ENCODE measurements around the gene RGS1.

The RGS1 gene, protein sequence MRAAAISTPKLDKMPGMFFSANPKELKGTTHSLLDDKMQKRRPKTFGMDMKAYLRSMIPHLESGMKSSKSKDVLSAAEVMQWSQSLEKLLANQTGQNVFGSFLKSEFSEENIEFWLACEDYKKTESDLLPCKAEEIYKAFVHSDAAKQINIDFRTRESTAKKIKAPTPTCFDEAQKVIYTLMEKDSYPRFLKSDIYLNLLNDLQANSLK

DNA sequence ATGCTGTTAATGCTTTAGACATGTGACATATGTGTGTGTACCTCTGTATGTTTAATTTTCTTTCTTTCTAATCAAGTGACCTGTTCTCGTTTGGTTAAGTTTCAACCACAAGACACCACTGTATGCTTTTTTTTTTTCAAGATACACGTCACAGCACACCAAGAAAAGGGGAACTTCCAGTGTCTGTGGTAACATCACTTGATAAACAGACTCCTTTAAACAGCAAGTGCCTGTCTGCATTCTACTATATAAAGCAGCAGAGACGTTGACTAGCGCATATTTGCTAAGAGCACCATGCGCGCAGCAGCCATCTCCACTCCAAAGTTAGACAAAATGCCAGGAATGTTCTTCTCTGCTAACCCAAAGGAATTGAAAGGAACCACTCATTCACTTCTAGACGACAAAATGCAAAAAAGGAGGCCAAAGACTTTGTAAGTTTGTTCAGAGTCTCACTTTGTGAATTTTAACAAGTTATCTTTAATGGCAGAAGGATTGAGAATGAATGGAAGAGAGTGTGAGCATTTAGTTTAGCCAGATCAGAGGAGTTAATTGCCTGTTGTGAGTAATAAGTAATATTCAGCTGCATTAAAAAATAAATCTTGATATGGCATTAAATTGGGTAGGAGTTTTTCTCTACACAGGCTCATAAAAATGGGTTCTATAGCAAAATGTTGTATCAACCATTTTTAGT, at the start of gene RGS1:
Gene RGS1 (plus strand): TSS at position 275 of the 691 bp plus-strand sequence. CDS start 20 bp downstream, at position 295.
- peak; percentile 32 for DNase-seq

DNA sequence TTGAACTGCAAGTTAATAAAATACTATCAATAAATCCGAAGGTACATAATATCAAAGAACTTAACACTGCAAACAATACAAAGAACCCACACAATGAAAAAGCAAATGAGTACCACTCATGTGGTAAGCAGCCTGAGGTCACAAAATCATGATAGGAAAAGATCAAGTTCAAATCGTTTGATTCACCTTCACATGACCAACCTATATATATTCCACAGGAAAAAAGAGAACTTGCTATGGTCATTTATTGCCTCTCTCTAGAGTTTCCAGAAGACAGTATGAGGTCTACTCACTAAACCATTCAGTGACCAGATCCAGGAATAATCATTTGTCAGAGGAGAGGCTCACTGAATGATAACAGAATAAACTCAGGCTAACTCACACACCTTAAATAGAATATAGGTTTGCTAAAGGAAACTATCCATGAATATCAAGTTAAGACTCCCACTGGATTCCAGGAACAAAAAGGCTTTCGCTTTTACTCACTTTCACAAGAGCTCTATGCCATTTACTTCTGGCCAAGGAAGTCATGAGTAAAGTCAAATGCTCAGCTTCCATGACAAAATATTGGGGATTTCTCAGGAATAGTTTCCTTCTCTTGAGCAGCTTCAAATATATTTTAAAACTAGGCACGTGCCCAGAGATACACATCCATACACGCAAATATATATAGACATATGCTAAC, 48.3 kb upstream of the RGS1 start:
- no peak for DNase-seq

DNA sequence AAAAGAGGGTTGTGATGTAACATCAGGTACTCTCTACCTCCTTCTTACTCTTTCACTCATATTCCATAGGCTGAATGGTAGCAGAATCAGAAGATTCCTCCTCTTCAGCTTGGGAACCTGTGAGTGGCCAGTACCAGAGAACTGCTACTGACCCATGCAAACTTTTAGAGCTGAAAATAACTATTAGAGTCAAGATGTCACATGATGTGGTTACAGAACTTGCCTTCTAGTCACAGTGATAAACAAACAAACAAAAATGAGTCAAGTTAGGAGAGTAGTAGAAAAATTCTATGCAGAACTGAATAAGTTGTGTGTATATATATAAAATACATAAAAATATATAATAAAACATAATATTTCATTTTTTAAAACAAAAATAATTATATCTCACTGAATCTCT, 47.6 kb upstream of the RGS1 start:
- DNase-seq: no peak

DNA sequence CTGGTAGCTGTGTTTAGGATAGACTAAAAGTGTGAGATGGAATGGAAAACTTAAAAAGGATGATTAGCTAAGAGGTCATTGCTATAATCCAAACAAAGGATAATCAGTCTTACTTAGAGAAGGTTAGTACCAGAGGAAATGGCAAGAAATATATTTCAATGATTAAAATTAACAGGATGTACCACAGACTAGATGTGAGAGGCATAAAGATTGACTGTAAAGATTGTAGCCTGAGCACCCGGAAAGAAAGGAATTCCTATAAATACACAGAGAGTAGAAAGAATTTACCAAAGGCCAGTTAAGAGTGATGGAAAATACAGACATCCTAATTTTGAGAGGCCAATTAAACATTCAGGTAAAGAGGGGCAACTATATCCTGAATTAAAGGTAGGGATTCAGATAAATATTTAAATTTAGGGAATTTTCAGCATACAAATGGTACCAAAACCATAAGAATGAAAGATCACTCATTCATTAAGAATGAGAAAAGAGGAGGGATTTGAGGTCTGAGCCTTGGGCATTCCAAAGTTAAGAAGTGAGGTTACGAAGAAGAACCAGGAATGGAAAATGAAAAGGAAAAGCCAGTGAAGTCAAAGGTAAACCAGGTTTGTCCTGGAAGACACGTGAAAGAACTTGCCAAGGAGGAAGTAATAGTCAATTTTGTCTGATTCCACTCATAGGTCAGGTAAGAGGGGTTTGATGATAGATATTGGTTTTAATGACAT, 46.4 kb upstream of the RGS1 start:
- DNase-seq: no peak

DNA sequence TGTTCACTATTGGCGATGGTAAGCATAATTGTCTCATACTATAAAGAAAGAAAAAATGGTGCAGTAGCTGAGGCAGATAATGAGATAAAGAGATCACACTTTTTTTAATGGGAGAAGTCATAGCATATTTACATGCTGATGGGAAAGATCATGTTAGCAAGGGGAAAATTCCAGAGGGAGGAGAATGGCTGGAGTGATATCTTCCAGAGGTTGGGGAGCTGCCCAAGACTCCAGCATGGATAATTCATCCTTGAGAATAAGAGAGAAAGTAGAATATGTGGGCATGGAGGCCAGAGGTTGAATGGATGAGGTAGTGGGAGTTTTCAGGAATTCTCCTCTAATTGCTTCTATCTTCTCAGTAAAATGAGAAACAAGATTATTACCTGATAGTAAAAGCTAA, 45.8 kb upstream of the RGS1 start:
- no peak for DNase-seq

DNA sequence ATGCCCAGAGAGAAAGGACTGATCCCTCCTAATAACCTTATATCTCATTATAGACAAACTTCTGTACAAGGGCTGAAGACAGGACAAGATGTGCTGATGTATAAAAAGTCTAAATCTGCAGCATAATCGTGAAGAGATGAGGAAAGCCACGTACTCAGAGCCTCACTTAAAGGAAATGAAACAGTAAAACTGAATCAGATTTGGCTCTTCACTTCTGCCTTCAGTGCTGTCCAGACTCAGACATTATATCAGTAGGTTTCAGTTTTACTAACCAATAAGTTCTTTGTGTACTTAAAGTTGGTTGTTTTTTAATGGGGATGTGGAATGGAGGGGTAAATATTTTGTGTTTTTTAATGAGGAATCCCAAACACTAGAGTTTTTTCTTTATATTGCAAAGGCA, 45.3 kb upstream of the RGS1 start:
- no peak for DNase-seq

DNA sequence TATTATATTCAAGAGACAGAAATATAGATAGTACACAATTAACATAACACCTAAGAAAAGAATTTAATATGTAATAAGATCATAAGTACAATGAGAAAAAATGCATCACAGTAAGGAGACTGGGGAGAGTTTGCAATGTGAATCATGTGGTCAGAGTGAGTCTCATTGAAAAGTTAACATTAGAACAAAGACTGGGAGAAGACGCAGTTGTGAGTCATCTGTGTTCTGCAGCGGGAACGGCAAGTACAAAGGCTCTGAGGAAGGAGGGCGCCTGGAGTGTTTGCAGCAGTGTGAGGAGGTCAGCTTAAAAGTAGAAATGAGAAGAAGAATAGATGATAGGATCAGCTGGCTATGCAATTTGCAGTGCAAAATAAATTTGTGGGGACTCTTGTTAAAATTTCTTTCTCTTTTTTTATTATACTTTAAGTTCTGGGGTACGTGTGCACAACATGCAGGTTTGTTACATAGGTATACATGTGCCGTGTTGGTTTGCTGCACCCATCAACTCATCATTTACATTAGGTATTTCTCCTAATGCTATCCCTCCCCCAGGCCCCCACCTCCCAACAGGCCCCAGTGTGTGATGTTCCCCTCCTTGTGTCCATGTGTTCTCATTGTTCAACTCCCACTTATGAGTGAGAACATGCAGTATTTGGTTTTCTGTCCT, 44.4 kb upstream of the RGS1 start:
- peak; percentile 49 for DNase-seq

DNA sequence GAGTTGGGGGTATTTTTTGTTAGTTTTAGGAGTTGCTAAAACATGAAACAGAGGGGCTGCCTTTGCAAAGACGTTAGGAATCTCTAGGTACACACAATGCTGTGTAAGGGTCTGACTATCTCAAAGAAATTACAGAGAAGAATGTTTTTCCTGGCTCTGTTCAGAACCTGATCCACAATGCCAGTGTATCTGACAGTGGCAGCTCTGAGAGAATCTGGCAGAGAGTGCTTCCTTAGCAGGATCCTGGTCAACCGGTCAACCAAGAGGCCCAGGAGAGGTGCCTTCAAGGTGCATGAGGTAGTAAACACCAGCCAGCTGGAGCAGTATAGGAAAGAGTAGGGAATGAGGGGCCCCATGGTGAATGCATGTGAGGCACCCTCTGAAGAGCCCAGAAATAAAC, 40.9 kb upstream of the RGS1 start:
- no peak for DNase-seq

DNA sequence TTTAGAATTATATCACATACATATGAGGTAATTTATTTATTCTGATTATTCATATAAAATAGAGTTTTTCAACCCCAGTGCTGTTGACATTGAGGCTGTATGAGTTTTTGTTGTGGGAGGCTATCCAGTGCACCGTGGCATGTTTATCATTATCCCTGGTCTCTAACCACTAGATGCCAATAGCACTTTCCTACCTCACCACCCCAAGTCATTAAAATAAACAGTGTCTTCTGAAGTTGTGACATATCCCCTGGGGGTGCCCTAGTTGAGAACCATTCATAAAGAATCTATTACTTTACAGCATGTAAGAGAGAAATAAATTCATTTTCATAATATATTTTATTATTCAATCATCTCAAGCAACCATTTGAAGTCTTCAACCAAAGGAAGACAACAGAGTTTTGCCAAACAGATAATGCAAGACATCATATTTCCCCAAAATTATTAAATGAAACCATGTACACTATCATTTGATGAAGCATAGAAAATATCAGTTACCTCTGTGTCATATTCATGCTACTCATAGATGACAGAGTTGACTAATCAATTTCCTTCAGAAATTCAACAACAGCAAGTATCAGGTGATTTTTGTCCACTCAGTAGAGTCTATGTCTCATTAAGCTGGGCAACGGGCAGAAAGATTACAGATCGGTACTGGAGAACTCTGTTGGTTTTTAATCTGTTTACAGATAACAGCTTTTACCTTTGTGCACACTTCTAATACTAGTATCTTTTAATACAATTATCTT, 39.5 kb upstream of the RGS1 start:
- no peak for DNase-seq

DNA sequence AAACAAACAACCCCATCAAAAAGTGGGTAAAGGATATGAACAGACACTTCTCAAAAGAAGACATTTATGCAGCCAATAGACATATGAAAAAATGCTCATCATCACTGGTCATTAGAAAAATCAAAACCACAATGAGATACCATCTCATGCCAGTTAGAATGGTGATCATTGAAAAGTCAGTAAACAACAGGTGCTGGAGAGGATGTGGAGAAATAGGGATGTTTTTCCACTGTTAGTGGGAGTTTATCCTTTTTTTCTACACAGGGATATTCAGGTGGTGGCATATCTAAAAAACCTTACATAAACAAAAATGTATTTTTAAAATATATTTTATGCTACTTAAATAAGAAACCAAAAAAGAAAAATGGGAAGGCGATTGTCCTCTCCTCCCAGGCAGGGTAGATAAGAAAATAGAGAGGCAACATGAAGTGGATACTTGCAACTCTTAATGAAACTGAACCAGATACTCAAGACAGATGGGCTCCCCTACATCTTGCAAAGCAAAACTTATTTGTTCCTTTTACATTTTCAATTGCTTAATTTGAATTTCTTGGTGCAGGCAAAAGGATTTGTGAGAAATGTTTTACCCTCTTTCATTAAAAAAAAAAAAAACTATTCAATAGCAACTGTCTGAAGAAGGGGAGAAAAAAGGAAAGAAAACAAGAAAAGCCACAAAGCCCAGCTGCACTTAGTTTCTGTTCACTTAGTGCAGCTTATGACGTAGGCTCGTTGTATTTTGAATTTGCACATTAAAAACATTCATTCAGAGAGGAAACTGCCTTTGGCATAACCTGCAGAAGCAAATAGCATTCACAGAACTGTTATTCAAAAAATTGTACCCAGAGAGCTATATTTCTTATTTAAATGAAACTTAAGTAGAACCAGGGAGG, 36.9 kb upstream of the RGS1 start:
- no peak for DNase-seq

DNA sequence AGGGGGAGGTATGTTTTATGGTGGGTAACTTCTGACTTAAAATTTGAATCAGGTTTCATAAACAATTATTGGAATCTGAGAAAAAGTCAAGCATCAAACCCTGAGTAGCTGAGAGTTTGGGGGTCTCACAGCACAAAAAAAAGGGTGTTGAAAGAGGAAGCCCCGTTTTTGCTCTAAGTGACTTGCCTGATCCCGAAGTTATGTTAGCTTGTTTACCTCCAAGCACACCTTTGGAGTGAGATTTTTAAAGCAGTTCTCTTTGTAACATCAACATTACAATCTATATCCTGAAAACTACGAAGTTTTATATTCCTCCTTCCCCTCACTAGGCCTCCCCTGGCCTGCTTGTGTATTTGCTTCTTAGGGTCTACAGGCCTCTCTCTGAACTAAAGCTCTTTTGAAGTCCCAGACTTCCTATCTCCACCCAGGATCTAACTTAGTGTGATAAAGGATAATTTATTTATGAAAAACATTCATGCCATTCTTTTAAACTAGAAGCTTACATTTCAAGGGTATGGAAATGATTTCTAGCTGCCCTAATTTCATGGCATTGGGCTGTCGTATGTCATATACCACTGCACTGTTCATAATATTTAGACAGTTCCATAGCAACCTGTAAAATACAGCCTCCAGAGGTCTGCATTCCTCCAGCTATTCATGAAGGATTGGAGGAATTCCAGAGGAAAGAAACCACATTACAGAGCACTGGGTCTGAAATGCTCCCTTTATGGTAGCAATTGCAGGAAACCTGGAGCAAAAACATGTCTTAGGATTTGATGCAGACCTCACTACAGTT, 36.1 kb upstream of the RGS1 start:
- no peak for DNase-seq

DNA sequence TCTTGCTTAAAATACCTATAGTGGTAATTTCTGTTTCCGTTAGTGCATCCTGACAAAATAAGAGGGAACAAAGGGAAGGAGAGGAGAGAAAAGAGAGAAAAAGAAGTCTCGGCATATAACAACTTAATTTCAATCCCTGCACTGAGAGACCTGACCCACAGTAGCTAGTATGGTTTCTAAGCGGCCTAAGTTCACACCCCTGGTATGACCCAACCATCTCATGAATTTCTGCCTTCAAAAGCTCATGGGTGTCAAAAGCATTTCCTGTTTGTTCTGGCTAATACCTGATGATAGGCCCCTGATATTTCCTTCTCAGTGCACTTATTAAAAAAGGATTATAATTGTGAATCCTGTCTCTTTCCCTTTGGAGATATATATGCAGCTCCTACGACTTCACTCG, 32.1 kb upstream of the RGS1 start:
- DNase-seq: no peak

DNA sequence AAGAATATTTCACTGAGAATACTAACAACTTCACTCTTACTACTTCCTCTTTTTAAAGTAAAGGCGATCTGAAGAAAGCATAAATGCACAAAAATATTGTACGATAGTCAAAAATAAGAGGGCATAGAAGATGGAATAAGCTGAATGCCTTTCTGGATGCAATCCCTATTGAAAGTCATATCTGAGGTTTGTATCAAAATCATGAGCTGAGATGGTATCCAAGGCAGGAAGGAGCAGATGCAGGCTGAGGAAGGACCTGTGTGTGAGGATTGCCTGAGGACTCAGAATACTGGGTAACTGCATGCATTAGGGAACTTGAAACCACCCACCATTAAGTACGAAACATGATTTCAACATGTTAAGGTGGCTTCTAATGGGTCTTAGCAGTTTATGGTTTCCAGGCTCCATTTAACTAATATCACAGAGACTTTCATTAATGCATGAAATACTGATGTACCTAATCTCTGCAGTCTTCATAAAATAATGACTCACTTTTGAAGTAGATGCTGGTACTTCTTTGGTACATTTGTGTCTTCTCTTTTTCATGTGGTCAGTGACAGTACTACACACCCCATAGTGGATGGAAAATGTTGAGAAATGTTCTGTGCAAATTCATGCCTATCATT, 29.6 kb upstream of the RGS1 start:
- DNase-seq: no peak

DNA sequence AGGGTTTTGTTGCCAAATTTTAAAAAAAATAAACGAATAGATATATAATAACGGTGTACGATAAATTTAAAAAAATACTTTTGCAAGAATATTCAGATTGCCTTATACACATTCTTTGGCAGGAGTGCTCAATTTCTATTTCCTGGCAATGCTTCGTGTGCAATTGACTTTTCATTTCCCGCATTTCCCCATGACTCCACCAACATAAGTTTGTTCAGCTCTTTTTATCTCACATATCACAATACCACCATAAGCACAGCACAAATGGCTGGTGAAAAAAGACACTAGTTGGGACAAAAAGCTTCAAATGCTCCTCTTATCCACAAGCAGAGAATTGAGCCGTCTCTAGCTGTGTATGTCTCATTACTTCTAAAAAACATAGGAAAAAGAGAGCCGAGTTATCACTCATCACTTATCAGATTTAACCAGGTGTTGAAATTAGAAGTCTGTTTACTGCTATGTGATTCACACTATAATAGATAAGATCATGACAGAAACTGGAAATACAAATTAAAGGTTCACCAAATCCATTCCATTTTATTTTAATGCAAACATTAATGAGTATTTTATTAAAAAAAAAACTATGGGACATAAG, 28.9 kb upstream of the RGS1 start:
- DNase-seq: no peak

DNA sequence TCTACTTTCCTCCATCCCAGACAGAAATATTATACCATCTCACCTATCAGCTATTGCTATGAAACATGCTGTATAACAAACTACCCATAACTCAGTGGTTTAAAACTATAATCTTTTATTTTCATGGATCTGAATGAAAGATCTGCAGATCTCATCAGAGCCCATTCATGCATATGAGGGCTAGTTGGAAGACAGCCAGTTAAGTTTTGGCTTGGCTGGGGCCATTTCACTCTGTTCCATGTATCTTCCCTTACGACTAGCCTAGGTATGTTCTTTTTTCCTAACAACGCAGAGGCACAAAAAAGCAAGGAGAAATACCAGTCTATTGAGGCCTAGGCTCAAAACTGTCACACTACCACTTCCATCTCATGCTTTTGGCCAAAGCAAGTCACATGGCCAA, 28.1 kb upstream of the RGS1 start:
- no peak for DNase-seq

DNA sequence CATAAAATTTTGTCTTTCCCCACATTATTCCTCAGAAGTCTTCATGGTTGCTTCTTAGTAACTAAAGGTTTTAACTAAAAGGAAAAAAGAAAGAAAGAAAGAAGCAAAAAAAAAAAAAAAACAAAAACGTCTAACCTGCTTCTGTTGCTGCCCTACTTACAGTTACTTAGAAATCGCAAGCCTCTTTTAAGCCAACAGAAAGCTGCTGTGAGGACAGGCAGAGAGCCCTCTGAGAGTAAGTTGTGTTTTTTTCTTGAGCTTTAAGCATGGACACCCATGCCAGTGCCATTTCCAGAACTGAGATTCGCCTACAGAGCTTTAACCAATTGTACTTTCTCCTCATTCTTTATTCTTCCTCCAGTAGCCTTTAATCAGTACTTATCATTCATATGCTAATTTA, 25.6 kb upstream of the RGS1 start:
- no peak for DNase-seq

DNA sequence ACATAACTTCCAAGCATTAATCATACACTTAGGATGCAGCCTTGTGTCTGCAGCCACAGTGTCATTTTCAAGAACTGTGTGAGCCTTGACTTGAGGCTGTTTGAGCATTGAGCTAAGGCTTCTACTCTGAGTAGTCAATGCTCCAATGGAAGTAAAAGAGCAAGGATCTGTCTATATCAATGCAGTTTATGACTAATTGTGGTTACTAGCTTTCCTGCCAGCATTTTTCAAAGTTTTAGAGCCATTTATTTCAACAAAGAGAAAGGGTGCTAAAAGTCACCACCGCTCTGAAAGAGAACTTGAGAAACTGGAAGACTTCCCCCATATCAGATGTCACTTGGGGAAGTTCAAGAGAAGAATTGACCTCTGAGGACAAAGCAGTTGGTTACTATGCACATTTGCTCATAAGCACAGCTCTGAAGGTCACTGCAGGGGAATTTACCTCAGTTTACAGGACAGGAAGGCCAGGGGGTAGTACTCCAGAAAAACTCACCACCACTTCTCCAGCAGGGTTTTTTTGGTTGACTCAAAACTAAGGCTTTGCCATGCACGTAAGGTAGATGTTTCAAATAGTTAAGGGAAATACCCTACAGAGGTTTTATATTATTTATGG, 24.5 kb upstream of the RGS1 start:
- DNase-seq: no peak

DNA sequence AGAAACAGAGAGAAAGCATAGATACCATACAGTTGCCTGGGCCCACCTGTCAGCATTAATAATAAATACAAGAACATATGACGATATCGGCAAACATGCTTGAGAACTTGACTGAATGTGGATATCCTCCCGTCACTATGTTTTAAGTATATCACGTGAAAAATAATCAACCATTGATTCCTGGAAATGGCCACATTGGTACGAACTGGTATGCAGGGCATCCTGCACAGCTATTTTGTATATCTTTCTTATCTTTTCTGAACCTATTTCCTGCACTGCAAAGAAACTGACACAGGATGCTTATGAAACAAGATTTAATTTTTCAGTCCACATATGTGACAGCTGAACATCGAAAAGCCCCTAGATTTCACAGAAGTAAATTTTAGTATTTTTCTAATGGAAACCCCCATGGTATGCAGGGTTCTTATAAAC, 22.8 kb upstream of the RGS1 start:
- no peak for DNase-seq

DNA sequence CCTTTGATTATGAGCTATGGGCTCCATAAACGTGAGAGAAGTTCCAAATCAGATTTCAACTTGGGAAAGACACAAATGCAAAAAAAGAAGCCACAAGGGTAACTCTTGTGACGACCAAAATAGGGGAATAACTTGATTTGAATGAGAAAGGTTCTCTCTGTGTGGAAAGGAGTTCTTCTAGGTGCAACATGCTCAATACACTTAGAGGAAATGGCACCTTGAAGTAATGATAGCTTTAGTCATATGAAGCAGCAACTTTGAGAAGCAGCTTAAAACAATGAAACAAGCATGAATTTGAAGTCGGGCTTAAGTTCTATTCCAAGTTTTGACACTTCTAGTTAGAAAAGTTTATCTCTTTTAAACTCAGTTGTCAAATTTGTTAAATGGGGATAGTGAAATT, 21.8 kb upstream of the RGS1 start:
- no peak for DNase-seq
